ENCODE measurements around the gene RBPJ.
"Not testable (repeated sequence)": the region's sequence is repeated elsewhere in the genome, so short reads cannot be mapped to it uniquely, and the experiment has no call there.

RBPJ gene

GRCh38 chr4:26372525-26373172 lies 51.8 kb downstream of the RBPJ start:
- no peak for FAIRE-seq
- DNase-seq (ENCODE audit: low spot score): peak; percentile 10

DNA sequence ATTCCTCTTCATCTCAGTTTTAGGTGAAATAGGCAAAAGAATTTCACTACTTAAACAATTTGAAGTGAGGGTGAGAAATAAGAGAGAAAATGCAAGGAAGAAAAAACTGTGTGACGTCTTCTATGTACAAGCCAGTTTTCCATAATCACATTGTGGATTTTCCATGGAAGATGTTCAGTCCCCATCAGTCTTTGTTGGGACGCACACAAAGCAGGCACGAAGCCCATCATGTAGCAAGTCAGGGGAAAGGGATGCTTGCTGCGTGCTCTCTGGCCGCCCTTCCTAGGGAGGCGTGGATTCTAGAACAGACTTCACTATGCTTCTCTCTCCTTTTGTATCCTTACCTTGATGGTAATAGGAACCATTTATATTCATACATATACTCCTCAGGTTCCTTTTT lies 54.7 kb downstream of the RBPJ start:
- DNase-seq (ENCODE audit: low spot score): no peak
- no peak for FAIRE-seq

DNA sequence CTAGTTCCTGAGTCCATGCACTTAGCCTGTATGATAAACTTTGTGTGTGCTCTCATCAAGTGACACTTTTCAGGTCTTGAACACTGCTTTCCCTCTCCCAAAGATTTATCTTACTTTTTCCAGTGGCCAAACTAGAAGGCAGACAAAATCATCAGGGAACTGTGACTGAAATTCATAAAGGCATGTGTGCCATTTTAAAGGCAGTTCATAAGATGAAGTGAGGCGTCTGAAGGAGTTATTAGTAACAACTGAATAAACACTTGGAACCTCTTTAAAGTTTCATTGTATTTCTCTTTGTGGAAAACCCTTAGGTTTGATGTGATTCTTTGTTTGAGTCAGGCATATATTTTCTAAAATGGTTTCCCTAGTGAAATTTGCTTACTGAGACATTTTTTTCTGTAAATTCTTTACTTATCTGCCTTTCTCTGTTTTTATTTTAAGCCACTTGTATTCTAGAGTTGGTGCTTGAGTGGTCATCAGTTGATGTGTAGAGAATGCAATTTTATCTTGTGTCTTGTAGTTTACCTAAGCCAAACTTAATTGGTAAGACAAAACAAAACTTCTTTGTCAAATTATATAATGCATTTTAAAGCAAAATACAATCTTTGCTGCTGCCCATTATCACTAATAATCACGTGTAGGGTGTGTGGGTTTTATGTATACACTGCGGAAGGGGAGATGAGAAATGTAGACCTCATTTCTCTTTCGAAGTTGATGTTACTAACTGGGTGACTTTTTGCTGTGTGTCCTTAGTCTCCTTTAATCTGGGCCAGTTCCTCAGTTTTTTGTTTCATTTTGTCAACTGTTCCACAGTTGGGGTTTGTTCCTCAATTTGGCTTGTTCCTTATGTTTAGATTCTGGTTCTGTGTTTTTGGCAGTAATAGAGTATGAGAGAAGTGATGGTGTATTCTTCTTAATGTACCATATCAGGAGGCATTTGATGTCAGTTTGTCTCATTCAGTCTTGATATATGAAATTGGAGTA lies 56.8 kb downstream of the RBPJ start:
- FAIRE-seq (no peak), DNase-seq (ENCODE audit: low spot score) (no peak)

GRCh38 chr4:26379837-26380236 lies 59.0 kb downstream of the RBPJ start:
- DNase-seq (ENCODE audit: low spot score): no peak
- no peak for FAIRE-seq

DNA sequence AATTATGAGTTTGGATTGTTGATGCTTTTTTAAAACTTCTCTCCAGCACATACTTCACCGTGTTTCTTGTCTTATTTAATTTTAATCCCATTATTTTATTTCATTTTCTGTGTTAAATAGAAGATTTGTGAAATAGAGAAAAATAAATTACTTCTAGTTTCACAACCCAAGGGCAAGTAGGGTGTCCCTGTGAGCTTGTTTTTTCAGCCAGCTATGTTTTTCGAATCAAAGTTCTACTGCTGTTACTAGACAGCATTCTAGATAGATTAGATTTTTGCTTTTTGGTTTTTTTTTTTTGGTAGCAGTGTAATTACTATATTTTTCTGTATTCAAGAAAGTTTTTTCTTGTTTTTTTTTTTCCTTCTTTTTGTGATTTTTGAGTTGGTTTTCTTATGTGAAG lies 59.9 kb downstream of the RBPJ start:
- DNase-seq (ENCODE audit: low spot score): no peak
- FAIRE-seq: no peak

DNA sequence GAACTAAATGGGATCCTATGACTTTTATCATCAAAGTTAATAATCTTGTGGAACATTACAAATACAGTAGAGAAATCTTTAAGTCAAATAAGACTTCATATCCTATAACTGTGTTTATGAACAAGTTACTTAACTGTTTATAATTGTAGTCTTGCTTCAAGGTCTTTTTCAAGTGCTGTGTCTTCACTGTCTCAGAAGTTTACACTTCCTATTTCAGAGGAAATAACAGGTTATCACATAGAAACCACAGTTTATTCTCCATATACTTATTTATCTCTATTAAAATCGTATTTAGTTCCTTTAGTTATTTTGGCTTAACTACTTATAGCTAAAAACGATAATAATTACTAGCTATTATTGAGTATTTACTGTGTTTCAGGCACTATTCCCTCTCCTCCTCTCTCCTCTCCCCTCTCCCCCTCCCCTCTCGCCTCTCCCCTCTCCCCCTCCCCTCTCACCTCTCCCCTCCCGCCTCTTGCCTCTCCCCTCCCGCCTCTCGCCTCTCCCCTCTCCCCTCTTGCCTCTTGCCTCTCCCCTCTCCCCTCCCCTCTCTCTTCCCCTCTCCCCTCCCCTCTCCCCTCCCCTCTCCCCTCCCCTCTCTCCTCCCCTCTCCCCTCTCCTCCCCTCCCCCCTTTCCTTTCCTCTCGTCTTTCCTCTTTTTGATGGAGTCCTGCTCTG lies 63.7 kb downstream of the RBPJ start:
- DNase-seq (ENCODE audit: low spot score) (no peak), FAIRE-seq (no peak)

- DNase-seq (ENCODE audit: low spot score) (no peak), FAIRE-seq (no peak)
Measured at GRCh38 chr4:26385690-26386089, 64.9 kb downstream of the RBPJ start.

- FAIRE-seq (no peak), DNase-seq (ENCODE audit: low spot score) (no peak)
Measured at GRCh38 chr4:26386386-26386785, 65.6 kb downstream of the RBPJ start.

DNA sequence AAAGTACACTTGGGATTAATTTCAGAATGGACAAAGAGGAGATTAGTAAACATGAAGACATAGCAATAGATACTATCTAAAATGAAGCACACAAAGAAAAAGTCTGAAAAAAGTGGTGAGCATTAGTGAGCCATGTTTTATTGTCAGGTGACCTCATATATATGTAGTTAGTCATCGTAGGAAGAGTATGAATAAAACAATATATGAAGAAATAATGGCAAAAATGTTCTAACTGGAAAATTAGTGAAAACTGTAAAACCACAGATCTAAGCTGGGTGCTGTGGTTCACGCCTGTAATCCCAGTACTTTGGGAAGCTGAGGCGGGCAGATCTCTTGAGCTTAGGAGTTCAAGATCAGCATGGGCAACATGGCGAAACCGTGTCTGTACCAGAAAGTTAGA lies 67.9 kb downstream of the RBPJ start:
- no peak for DNase-seq (ENCODE audit: low spot score)
- no peak for FAIRE-seq

DNA sequence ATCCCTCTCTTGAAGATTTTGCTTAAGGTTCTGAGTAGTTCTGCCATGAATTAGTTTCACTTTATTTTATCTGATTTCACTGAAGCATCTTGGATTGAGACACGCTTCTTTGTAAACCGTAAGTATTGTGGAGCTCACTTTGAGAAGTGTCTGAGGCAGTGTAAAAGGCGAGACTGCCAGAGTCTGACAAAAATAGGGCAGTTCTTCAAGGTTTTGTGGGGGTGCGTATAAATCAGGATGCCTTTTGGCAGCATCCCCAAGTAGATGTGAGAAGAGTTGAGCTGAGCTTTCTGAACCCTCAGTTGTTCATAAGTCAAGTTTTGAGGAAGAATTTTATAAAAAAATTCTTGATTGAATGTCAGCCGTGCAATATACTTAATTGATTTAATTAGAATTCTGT lies 76.3 kb downstream of the RBPJ start:
- DNase-seq (ENCODE audit: low spot score) (no peak), FAIRE-seq (no peak)

- FAIRE-seq (no peak), DNase-seq (ENCODE audit: low spot score) (no peak)
Measured at GRCh38 chr4:26400132-26400531, 79.3 kb downstream of the RBPJ start.

DNA sequence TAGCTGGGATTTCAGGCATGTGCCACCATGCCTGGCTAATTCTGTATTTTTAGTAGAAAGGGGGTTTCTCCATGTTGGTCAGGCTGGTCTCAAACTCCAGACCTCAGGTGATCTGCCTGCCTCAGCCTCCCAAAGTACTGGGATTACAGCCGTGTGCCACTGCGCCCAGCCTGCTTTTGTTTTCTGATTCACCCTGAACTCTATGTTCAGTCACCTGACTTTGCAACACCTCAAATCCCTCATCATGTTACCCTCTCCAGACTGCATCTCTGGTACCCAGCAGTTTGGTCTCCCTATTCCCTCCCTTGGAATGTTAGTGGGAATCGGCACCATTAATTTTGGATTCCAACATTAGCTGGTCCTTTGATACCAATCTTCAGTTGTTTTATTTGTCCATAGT lies 81.2 kb downstream of the RBPJ start:
- not testable (repeated sequence) for FAIRE-seq; DNase-seq (ENCODE audit: low spot score)

DNA sequence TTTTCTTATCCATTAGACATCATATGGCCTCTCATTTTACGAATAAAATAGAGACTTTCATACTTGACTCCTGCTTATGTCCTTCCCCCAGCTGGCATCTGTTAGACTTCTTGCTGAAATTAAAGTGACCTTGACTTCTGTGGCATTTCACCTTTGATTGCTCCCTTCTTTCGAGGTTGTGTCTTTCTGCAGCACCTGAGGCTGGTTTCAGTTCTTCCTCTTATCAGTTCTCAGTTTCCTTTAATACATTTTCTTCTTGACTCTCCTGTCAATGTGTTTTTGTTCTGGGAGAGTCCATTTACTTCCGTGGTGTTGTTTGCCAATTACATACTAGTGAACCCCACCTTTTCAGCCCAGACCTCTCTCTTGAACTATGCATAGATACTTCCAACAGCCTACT lies 81.6 kb downstream of the RBPJ start:
- no peak for FAIRE-seq
- DNase-seq (ENCODE audit: low spot score): no peak

GRCh38 chr4:26404743-26405206 lies 84.0 kb downstream of the RBPJ start:
- no peak for DNase-seq (ENCODE audit: low spot score)
- no peak for FAIRE-seq

DNA sequence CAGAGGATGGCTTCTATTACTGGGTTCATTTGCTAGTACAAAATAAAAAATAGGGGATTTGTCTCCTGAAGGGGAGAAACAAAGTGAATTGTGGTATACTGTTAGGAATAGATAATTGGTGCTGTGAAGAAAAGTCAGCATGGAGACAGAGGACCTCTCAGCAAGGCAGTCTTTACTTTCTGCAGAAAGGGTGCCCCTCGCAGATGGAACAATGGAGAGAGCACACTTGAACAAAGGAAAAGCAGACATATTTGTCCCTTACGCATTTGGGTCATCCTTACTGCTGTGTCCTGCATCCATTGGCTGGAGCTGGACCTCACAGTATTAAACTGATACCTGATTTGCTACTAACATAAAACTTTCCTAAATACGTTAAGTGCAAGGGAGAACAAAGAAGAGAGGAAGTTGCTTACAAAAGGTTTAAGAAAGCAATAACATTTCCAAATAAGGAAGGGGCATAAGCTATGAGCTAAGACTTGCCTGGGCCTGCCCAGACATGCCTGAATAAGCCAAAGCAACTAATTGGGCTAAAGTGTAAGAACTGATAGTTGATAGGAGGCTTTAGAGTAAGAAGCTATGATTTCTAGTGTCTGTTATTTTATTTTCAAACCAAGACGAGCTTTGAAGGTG lies 85.6 kb downstream of the RBPJ start:
- DNase-seq (ENCODE audit: low spot score) (no peak), FAIRE-seq (no peak)

GRCh38 chr4:26407476-26407875 lies 86.7 kb downstream of the RBPJ start:
- DNase-seq (ENCODE audit: low spot score) (no peak), FAIRE-seq (no peak)

DNA sequence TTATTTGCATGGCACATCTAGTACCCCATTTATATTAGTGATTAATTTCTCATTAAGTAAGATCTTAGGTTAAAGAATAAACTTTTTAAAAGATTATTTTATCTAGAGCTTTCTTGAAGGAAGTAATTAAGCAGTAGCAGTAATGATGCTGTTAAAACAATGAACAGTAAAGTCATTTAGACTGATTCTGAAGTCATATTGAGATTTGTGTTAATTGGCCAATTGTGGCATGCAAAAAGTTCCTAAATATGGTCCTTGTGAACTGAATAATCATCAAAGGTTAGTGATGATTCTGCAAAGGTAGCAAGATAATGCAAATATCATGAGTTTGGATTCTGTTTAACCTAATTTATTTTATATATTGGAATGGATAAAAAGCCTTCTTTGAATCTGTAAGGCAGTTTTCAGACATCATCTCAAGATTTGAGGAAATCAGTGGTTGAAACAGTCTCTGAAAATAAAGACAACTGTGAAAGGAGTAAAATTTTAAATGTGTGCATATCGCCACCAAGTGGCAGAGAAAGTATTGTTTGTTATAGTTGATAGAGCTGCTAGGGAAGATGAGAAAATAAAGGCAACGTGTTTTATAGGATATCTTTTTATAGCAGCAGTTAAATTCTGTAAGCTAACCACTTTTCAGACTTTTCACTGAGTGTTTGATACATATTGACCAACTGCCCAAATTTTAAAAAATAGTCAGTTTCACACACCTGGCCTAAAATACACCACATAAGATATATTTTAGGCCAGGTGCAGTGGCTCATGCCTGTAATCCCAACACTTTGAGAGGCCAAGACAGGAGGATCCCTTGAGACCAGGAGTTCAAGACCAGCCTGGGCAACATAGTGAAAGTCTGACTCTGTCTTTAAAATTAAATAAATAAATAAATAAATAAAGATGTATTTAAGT lies 89.8 kb downstream of the RBPJ start:
- DNase-seq (ENCODE audit: low spot score): peak; percentile 12
- no peak for FAIRE-seq

- FAIRE-seq (no peak), DNase-seq (ENCODE audit: low spot score) (no peak)
Measured at GRCh38 chr4:26412381-26413372, 91.9 kb downstream of the RBPJ start.

GRCh38 chr4:26413582-26413981 lies 92.8 kb downstream of the RBPJ start:
- DNase-seq (ENCODE audit: low spot score) (no peak), FAIRE-seq (no peak)
